Measurements from ENCODE around the gene TMEM175.

DNA sequence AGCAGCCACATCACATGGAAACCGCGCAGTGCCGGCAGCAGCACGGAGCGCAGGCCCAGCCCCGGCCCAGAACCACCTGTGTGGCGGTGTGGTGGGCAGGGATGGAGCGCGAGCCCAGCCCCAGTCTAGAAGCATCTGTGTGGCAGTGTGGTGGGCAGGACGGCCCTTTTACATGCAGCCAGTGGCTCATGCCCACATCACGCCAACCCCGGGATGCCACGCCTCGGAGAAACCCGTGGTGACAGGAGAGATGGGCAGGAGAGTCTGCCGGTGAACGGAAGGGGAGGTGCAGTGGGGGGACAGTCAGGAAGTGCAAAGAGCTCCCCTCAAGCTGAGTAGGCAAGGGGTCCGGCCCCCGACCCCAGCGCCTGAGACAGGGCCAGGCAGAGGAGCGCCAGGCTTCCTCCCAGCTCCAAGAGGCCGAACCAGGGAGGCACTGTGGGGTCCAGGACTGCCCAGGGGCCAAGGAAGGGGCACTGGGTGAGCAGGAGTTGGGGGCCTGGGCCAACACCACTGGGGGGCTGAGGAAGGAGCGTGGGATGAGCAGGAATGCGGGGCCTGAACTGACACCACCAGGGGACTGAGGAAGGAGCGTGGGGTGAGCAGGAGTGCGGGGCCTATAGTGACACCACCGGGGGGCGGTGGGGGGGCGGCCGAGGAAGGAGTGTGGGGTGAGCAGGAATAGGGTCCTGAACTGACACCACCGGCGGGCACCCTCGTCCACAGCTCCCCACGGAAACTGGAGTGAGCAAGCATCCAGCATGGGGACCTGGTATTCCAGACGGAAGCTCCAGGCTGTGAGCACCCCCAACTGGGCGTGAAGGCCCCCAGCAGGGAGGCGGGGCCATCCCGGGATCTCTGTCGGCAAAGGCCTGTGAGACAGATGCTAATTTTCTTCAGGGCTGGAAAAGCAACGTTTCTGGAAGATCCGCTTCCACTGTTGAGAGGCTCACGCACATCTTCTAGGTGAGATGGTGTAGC lies 28.9 kb upstream of the TMEM175 start:
- TF ChIP-seq, protein P1, sequence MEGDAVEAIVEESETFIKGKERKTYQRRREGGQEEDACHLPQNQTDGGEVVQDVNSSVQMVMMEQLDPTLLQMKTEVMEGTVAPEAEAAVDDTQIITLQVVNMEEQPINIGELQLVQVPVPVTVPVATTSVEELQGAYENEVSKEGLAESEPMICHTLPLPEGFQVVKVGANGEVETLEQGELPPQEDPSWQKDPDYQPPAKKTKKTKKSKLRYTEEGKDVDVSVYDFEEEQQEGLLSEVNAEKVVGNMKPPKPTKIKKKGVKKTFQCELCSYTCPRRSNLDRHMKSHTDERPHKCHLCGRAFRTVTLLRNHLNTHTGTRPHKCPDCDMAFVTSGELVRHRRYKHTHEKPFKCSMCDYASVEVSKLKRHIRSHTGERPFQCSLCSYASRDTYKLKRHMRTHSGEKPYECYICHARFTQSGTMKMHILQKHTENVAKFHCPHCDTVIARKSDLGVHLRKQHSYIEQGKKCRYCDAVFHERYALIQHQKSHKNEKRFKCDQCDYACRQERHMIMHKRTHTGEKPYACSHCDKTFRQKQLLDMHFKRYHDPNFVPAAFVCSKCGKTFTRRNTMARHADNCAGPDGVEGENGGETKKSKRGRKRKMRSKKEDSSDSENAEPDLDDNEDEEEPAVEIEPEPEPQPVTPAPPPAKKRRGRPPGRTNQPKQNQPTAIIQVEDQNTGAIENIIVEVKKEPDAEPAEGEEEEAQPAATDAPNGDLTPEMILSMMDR (IDR thresholded peaks at IDR 0.05) = no peak
- TF ChIP-seq POLR2AphosphoS5 (IDR thresholded peaks at IDR 0.05) = no peak
- no peak for TF ChIP-seq POLR2A (IDR thresholded peaks at IDR 0.05)

All from breast epithelium (tissue), 3 donors.